Fibroblast of lung (primary cell): ENCODE data around the gene MTMR3. TPM values are rescaled to one million over a fixed set of nuclear protein-coding genes. Genes with fewer than 3 reads are reported as not detected.
A peak's percentile ranks its signal among the peaks of the same experiment; 100 is the strongest.

Experiments
- DNase-seq, 2 donors: peaks; one replicate each; pipeline versions ENCODE4 v3.0.0 to v3.0.0-alpha.2; 2010; ENCODE audit warnings: low read depth in 2 of 2
- H2AFZ ChIP-seq: 2 replicates; pipeline ENCODE4 v1.5.1; 2012; ENCODE audit warnings: low read length, control low read depth, inconsistent platforms
- H3K27ac ChIP-seq: 2 replicates; pipeline ENCODE4 v1.5.1; 2011; ENCODE audit warnings: low read length, control low read depth; ENCODE audit not compliant: insufficient read depth
- H3K27me3 ChIP-seq: 2 replicates; pipeline ENCODE4 v1.5.1; 2011; ENCODE audit warnings: mild to moderate bottlenecking, low read length; ENCODE audit not compliant: control insufficient read depth, insufficient read depth
- H3K36me3 ChIP-seq: 2 replicates; pipeline ENCODE4 v1.5.1; 2011; ENCODE audit warnings: low read length; ENCODE audit not compliant: control insufficient read depth, insufficient read depth
- H3K4me1 ChIP-seq: 2 replicates; pipeline ENCODE4 v1.5.1; 2011; ENCODE audit warnings: low read length; ENCODE audit not compliant: control insufficient read depth, insufficient read depth; ENCODE audit errors: extremely low read depth
- H3K4me2 ChIP-seq: 2 replicates; pipeline ENCODE4 v1.5.1; 2011; ENCODE audit warnings: low read length, control low read depth; ENCODE audit not compliant: insufficient read depth; ENCODE audit errors: extremely low read depth
- H3K4me3 ChIP-seq, 4 experiments: fragments of 200-600 bp in 1 of 4; sonication (generic) in 1 of 4; replicated peaks in 1 of 4; 2 replicates each; pipeline ENCODE4 v1.5.1; 2011 to 2016; ENCODE audit warnings: low read length in 4 of 4, low read depth in 3 of 4, mild to moderate bottlenecking in 3 of 4, control low read depth in 2 of 4, inconsistent platforms in 1 of 4, mixed read lengths in 1 of 4; ENCODE audit not compliant: insufficient read depth in 1 of 4; ENCODE audit errors: control extremely low read depth in 1 of 4
- H3K79me2 ChIP-seq: 2 replicates; pipeline ENCODE4 v1.5.1; 2012; ENCODE audit warnings: mild to moderate bottlenecking, low read length, inconsistent platforms; ENCODE audit not compliant: control insufficient read depth, insufficient read depth
- H3K9ac ChIP-seq: 2 replicates; pipeline ENCODE4 v1.5.1; 2011; ENCODE audit warnings: mild to moderate bottlenecking, low read length, control low read depth; ENCODE audit not compliant: insufficient read depth
- H3K9me3 ChIP-seq: 2 replicates; pipeline ENCODE4 v1.5.1; 2012; ENCODE audit warnings: low read depth, low read length; ENCODE audit not compliant: control insufficient read depth, insufficient read depth
- H4K20me1 ChIP-seq: 2 replicates; pipeline ENCODE4 v1.5.1; 2011; ENCODE audit warnings: low read length; ENCODE audit not compliant: control insufficient read depth, insufficient read depth; ENCODE audit errors: extremely low read depth
- CTCF ChIP-seq, 2 donors: IDR thresholded peaks in 1 of 2; conservative IDR thresholded peaks in 1 of 2; 1 replicate in 1 of 2; 2 replicates in 1 of 2; pipeline ENCODE4 v1.5.1; 2011 to 2012; ENCODE audit warnings: low read length in 2 of 2, control low read depth in 1 of 2, inconsistent platforms in 1 of 2, low read depth in 1 of 2, mild to moderate bottlenecking in 1 of 2
- EZH2 ChIP-seq: IDR thresholded peaks from 2 replicates; pipeline ENCODE4 v1.5.1; 2012; ENCODE audit warnings: low read length, control low read depth, mild to moderate bottlenecking; ENCODE audit errors: missing control alignments
- polyA plus RNA-seq, 2 donors: library from polyadenylated mRNA; depleted of rRNA in 1 of 2; stranded (reverse) in 1 of 2; unstranded in 1 of 2; fragments of >200 nt; gene quantifications; 2 replicates each; pipeline ENCODE4 v1.2.1, GENCODE V29; 2011 to 2012; ENCODE audit warnings: missing spikeins in 1 of 2
- total RNA-seq: library from RNA; depleted of rRNA; stranded (reverse); fragments of >200 nt; gene quantifications from 2 replicates; pipeline ENCODE4 v1.2.1, GENCODE V29; 2014

Gene MTMR3
- total and polyA plus RNA-seq, 2 donors (not counting 1 experiment from before 2014, with no cell fraction given), result 15.0 to 31.2 TPM

GRCh38 chr22:30008401-30008800, 125.4 kb downstream of the MTMR3 start:
- H3K27me3 ChIP-seq, result no peaks in the 10 kb centered on the region
- no peak for DNase-seq
- no peak overlapping the region for H2AFZ ChIP-seq
- no peaks in the 10 kb centered on the region for H3K79me2 ChIP-seq
- peaks cover 6% of the 10 kb centered on the region for H3K36me3 ChIP-seq
- H3K27ac ChIP-seq, result no peak overlapping the region
- no peak for TF ChIP-seq EZH2
- TF ChIP-seq CTCF (conservative IDR thresholded peaks at IDR 0.05 in 1 of 2, IDR thresholded peaks at IDR 0.05 in 1 of 2; ENCODE audit: low read depth in 1 of 2, low read length in 2 of 2), result no peak
- H3K9me3 ChIP-seq, result no peaks in the 10 kb centered on the region
- H3K4me2 ChIP-seq, result no peak overlapping the region
- H3K9ac ChIP-seq, result no peak overlapping the region
- H4K20me1 ChIP-seq, result no peaks in the 10 kb centered on the region
- no peak overlapping the region for H3K4me3 ChIP-seq
- peaks cover 7% of the 10 kb centered on the region for H3K4me1 ChIP-seq

- Histone ChIP-seq H4K20me1 (no peaks in the 10 kb centered on the region), H3K4me1 (peaks cover 7% of the 10 kb centered on the region), H3K4me3 (no peak overlapping the region), H3K27ac (no peak overlapping the region), H3K36me3 (peaks cover 6% of the 10 kb centered on the region), H2AFZ (no peak overlapping the region), H3K27me3 (no peaks in the 10 kb centered on the region), H3K9ac (no peak overlapping the region), H3K9me3 (no peaks in the 10 kb centered on the region), H3K79me2 (no peaks in the 10 kb centered on the region), H3K4me2 (no peak overlapping the region)
- DNase-seq, result no peak
- TF ChIP-seq EZH2 (no peak), CTCF (conservative IDR thresholded peaks at IDR 0.05 in 1 of 2, IDR thresholded peaks at IDR 0.05 in 1 of 2; ENCODE audit: low read depth in 1 of 2, low read length in 2 of 2) (no peak)
Observed at GRCh38 chr22:30009478-30009877, 126.5 kb downstream of the MTMR3 start.

- H3K27me3 ChIP-seq, result no peaks in the 10 kb centered on the region
- H2AFZ ChIP-seq, result no peak overlapping the region
- no peak overlapping the region for H3K4me2 ChIP-seq
- DNase-seq, result peak in 1 of 2 donors; percentile 65
- no peaks in the 10 kb centered on the region for H3K79me2 ChIP-seq
- H3K36me3 ChIP-seq, result peaks cover 6% of the 10 kb centered on the region
- TF ChIP-seq CTCF (conservative IDR thresholded peaks at IDR 0.05 in 1 of 2, IDR thresholded peaks at IDR 0.05 in 1 of 2; ENCODE audit: low read depth in 1 of 2, low read length in 2 of 2) (no peak), EZH2 (no peak)
- no peak overlapping the region for H3K4me3 ChIP-seq
- H3K9me3 ChIP-seq, result no peaks in the 10 kb centered on the region
- no peaks in the 10 kb centered on the region for H4K20me1 ChIP-seq
- H3K4me1 ChIP-seq, result peaks cover 4% of the 10 kb centered on the region
- no peak overlapping the region for H3K9ac ChIP-seq
- H3K27ac ChIP-seq, result peak overlapping the region; percentile 20
Observed at GRCh38 chr22:30010789-30011405, 127.9 kb downstream of the MTMR3 start.
